Esophagus squamous epithelium (tissue), 4 donors: ENCODE results near the gene CCDC106.

Experiments
- CTCF ChIP-seq, 6 experiments: fragments of 450-650 bp in 4 of 6; fragments of 200-600 bp in 2 of 6; sonication (generic) in 2 of 6; IDR thresholded peaks; one replicate each; pipeline ENCODE4 v1.5.1; 2016 to 2019; ENCODE audit warnings: antibody characterized with exemption in 6 of 6, mild to moderate bottlenecking in 4 of 6, moderate library complexity in 4 of 6
- POLR2A ChIP-seq, 4 donors: fragments of 450-650 bp; IDR thresholded peaks; one replicate each; pipeline ENCODE4 v1.6.1; 2017; ENCODE audit warnings: antibody characterized with exemption in 4 of 4, mild to moderate bottlenecking in 4 of 4, moderate library complexity in 3 of 4

GRCh38 chr19:55644842-55645511, 3.0 kb upstream of the CCDC106 start:
- no peak for TF ChIP-seq CTCF (IDR thresholded peaks at IDR 0.05)
- no peak for TF ChIP-seq POLR2A (IDR thresholded peaks at IDR 0.05)
